Loucy (cell line): ENCODE data around the gene FTO.

ENCODE experiments used
- EZH2phosphoT487 ChIP-seq: fragments of 200-600 bp; IDR thresholded peaks from 2 replicates; pipeline ENCODE4 v1.6.1; 2018; ENCODE audit warnings: antibody characterized with exemption, mild to moderate bottlenecking, moderate library complexity, borderline replicate concordance
- TF ChIP-seq, protein P1 (sequence below): fragments of 200-600 bp; sonication (generic); conservative IDR thresholded peaks from 2 replicates; pipeline ENCODE4 v1.5.1; 2014; ENCODE audit warnings: mild to moderate bottlenecking, antibody characterized with exemption, low read length

DNA sequence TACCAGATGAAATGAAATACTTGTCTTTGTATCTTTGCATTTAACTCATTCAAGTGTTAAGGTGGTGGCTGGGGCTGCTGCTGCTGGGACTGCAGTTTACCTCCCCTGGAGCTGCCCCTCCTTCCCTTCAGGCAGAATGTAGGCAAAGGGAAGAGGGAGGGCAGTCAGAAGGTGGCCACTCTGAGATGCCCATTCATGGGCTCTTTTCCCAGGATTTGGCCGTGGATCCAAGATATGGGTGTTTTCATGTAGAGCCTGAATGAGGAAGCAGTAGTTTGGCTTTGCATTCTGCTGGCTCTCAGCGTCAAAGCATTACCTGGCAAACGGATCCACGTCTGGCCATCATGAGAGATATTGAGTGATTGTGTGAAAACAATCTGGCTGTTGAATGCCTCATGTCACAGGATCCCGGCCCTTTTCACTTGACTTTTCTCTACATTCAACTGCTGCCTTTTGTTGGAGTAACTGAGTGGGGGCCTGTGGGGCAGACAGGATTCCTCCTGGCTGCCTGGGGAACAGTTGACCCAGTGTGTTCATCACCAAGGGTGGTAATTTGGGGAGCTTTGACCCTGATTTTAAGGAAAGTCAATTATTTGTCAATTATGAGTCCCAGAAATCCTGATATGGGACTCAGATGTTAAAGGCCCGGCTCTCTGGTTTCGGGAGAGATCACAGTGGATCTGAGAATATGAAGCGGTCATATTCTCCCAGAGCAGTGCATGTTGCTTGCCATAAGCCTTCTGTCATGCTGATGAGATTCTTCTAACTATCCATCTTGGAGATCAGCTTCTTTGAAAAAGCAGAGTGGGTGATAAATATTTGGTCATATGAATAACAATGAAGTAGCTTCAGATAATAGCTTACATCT, 345.9 kb downstream of the FTO start:
- TF ChIP-seq, protein P1, sequence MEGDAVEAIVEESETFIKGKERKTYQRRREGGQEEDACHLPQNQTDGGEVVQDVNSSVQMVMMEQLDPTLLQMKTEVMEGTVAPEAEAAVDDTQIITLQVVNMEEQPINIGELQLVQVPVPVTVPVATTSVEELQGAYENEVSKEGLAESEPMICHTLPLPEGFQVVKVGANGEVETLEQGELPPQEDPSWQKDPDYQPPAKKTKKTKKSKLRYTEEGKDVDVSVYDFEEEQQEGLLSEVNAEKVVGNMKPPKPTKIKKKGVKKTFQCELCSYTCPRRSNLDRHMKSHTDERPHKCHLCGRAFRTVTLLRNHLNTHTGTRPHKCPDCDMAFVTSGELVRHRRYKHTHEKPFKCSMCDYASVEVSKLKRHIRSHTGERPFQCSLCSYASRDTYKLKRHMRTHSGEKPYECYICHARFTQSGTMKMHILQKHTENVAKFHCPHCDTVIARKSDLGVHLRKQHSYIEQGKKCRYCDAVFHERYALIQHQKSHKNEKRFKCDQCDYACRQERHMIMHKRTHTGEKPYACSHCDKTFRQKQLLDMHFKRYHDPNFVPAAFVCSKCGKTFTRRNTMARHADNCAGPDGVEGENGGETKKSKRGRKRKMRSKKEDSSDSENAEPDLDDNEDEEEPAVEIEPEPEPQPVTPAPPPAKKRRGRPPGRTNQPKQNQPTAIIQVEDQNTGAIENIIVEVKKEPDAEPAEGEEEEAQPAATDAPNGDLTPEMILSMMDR: no peak
- TF ChIP-seq EZH2phosphoT487: no peak
